Omental fat pad (tissue), 4 donors: Measurements from ENCODE around the gene THSD7B. TPM values are rescaled to one million over a fixed set of nuclear protein-coding genes. Genes with fewer than 3 reads are reported as not detected.
"Not testable (repeated sequence)": the region's sequence is repeated elsewhere in the genome, so short reads cannot be mapped to it uniquely, and the experiment has no call there.

Experiments
- ATAC-seq: fragments of 150-250 bp; one replicate; pipeline ENCODE4 v1.9.1; 2016; ENCODE audit warnings: mild to moderate bottlenecking, moderate library complexity; ENCODE audit not compliant: low FRiP score
- DNase-seq: peaks from one replicate; pipeline ENCODE4 v3.0.0-alpha.2; 2019; ENCODE audit warnings: low spot score
- total RNA-seq, 4 donors: library from RNA; depleted of rRNA; stranded (reverse); fragments of >200 nt; gene quantifications; one replicate each; pipeline ENCODE4 v1.1.0, GENCODE V29; 2016
- TF ChIP-seq, protein P1 (sequence below), 3 donors: fragments of 450-650 bp; IDR thresholded peaks; one replicate each; pipeline ENCODE4 v1.5.1; 2016 to 2017; ENCODE audit warnings: antibody characterized with exemption in 3 of 3, mild to moderate bottlenecking in 3 of 3, moderate library complexity in 2 of 3

THSD7B gene
- total RNA-seq, 4 donors from 2014 or later, result 0.74 to 12.9 (median 2.5) TPM

DNA sequence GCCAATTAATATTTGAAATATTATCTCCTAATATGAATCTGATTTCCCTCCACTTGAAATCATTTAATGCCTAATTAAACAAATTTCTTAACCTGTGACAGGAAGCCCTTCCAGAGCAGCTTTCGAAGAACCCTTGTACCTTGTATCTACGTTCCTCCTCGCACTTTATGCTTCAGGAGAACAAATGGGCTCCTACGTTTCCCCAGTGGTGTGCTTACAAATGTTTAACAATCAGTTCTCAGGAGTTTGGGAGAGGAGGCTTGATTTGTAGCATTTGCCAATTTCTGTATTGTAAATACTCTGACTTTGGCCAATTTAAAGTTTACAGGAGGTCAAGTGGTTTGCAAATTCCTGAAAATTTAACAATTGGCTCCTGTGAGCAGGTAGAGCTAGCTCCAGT lies 327.8 kb downstream of the THSD7B start:
- DNase-seq (no peak), ATAC-seq (no peak)
- TF ChIP-seq, protein P1, sequence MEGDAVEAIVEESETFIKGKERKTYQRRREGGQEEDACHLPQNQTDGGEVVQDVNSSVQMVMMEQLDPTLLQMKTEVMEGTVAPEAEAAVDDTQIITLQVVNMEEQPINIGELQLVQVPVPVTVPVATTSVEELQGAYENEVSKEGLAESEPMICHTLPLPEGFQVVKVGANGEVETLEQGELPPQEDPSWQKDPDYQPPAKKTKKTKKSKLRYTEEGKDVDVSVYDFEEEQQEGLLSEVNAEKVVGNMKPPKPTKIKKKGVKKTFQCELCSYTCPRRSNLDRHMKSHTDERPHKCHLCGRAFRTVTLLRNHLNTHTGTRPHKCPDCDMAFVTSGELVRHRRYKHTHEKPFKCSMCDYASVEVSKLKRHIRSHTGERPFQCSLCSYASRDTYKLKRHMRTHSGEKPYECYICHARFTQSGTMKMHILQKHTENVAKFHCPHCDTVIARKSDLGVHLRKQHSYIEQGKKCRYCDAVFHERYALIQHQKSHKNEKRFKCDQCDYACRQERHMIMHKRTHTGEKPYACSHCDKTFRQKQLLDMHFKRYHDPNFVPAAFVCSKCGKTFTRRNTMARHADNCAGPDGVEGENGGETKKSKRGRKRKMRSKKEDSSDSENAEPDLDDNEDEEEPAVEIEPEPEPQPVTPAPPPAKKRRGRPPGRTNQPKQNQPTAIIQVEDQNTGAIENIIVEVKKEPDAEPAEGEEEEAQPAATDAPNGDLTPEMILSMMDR (IDR thresholded peaks at IDR 0.05), result no peak

DNA sequence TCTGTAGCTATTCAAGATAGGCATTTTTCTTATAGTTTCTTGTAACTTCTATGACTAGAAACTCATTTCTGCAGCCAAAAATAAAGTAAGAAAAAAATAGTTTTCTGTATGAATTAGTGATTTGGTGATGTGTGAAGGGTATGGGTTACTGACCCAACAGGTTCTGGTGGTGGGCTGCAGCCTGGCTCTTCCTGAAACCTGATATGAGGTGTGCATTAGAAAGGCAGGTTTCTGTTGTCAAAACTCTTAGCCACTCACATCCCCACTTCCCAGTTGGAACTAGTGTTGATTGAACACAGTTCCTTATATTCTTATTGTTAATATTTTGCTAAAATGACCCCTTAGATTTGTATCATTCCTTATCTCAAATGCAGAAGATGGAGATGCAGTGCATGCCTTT lies 330.8 kb downstream of the THSD7B start:
- no peak for DNase-seq
- TF ChIP-seq, protein P1 (IDR thresholded peaks at IDR 0.05), result no peak
- ATAC-seq, result no peak

DNA sequence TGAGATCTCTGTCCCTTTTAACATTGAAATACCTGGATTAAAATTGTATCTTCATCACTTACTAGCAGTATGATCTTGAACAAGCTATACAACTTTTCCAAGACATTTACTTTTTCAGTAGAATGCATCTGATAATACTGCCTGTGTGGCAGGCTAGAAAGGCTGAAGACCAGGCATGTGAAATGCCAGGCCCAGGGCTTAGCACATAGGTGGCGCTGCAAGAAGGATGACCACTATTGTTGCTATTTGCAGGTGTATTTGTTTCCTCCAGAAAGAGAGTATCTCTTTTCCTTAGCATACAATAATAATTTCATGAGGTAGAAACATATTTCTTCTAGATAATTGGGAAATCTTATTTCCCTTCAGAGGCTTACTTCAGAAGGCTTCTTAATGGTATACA lies 331.3 kb downstream of the THSD7B start:
- TF ChIP-seq, protein P1 (IDR thresholded peaks at IDR 0.05), result no peak
- DNase-seq (no peak), ATAC-seq (no peak)

DNA sequence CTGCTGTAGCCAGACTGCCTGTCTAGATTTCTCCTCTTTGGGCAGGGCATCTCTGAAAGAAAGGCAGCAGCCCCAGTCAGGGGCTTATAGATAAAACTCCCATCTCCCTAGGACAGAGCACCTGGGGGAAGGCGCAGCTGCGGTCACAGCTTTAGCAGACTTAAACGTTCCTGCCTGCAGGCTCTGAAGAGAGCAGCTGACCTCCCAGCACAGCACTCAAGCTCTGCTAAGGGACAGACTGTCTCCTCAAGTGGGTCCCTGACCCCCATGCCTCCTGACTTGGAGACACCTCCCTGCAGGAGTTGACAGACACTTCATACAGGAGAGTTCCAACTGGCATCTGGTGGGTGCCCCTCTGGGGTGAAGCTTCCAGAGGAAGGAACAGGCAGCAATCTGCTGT lies 336.5 kb downstream of the THSD7B start:
- not testable (repeated sequence) for DNase-seq, ATAC-seq

DNA sequence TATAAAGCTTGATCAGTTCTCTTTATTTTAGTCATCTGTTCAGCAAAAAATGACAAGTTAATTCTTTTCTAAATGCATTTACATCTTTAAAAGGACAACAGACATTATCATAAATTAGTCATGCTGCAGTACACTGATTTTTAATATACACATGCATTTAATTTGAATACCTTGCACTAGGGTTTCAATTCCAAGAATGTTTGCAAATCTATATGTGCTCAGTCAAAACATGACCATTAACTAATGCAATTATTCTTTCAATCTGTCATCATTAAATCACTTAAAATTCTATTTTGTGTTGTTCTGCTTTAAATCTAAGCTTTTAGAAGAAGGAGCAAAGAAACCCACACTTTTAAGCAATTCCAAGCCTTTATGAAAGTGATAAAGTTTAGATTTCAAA lies 342.6 kb downstream of the THSD7B start:
- no peak for ATAC-seq
- TF ChIP-seq, protein P1 (IDR thresholded peaks at IDR 0.05), result no peak
- no peak for DNase-seq

DNA sequence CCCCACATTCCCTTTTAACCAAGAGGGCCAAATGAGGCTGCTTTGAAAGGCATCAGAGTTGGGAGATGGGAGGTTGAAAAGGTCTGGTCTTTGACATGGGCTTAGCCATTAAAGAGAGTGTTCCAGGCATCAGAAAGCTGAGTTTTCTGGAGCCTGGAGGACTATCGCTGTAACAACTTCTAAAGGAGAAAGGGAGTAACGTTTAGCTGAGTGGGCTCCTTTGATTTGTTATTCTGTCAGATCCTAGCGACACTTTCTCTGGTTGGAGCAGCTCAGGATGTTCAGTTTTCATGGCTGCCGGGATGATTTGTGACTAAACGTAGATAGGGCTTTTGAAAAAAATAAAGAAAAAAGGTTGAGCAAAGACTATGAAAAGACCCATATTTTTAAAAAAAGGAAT lies 346.6 kb downstream of the THSD7B start:
- ATAC-seq (no peak), DNase-seq (no peak)
- TF ChIP-seq, protein P1 (IDR thresholded peaks at IDR 0.05), result no peak

DNA sequence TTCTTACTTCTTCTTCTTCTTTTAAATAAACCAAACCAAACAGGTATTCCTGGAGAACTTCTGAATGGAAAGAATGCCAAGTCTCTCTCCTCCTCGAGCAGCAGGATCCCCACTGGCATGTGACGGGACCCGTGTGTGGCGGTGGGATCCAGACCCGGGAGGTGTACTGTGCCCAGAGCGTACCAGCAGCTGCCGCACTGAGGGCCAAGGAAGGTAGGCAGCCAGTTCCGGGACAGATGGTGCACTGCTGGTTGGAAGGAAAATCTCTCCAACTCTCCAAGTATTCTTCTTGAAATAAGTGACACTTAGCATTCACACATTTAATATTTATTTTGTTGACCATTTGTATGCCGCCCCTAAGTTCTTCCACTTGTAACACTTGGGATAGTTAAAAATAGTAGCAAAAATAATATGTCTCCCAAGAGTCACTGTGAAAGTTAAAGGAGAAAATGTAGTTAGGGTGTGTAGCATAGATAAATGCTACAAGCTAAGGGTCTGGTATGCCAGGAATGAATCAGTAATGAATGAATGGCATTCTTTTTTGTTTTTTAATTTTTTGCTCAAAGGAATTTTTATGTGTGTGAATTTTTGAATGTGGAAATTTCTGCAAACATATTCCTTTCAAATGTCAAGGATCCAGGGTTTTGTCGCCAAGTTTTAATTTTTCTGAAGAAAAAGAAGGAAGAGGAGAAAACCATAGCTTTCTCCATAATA lies 349.9 kb downstream of the THSD7B start:
- TF ChIP-seq, protein P1 (IDR thresholded peaks at IDR 0.05), result no peak
- ATAC-seq, result no peak
- DNase-seq, result no peak
